Metanephros (tissue), 1 donor: ENCODE data around the gene MYH1. TPM values are rescaled to one million over a fixed set of nuclear protein-coding genes. Genes with fewer than 3 reads are reported as not detected.

Experiments
- total RNA-seq: library from RNA; depleted of rRNA; stranded (reverse); fragments of >200 nt; gene quantifications from one replicate; pipeline ENCODE4 v1.2.3, GENCODE V29; 2014

MYH1 gene
- total RNA-seq: 1.5 TPM

GRCh38 chr17:10518271-10519037 is at the start of gene MYH1:
MYH1 (minus strand) TSS chr17:10518542; CDS start chr17:10516642, 1,900 bp downstream.

GRCh38 chr17:10549096-10549842 is 30.9 kb upstream of the MYH1 start, which contains the start of gene MYH2:
MYH2 (minus strand) TSS chr17:10549658; CDS start chr17:10547920, 1,738 bp downstream.

GRCh38 chr17:10469459-10469858 is 48.9 kb downstream of the MYH1 start, which contains the start of gene MYH4:
MYH4 (minus strand) TSS chr17:10469559; CDS start chr17:10466745, 2,814 bp downstream.

Other genes with a start within 250 kb of the MYH1 start
- 0.18 TPM for gene MYH13, start 145.5 kb downstream of the MYH1 start, total RNA-seq
- gene MYH8, start 96.6 kb downstream of the MYH1 start, total RNA-seq: 1,213 TPM
- 0.99 TPM for gene MYH4, start 49.0 kb downstream of the MYH1 start, total RNA-seq
- gene MYH2, start 31.1 kb upstream of the MYH1 start, total RNA-seq: 137 TPM
- gene MYH3, start 138.8 kb upstream of the MYH1 start, total RNA-seq: 802 TPM
- gene SCO1, start 179.0 kb upstream of the MYH1 start, total RNA-seq: 86.5 TPM
- gene ADPRM, start 179.1 kb upstream of the MYH1 start, total RNA-seq: 15.9 TPM
- gene TMEM220, start 211.5 kb upstream of the MYH1 start, total RNA-seq: 4.1 TPM